HCT116 (cell line): ENCODE measurements around the gene SPG21.

ENCODE experiments used
- EZH2 ChIP-seq: fragments of 200-600 bp; sonication (generic); IDR thresholded peaks from 2 replicates; pipeline ENCODE4 v1.6.1; 2017; ENCODE audit warnings: antibody characterized with exemption, mixed run types
- POLR2A ChIP-seq: IDR thresholded peaks from 2 replicates; pipeline ENCODE4 v1.7.0; 2011; ENCODE audit warnings: borderline replicate concordance; ENCODE audit not compliant: insufficient read depth, insufficient read length; ENCODE audit errors: extremely low read depth
- POLR2AphosphoS5 ChIP-seq: IDR thresholded peaks from 2 replicates; pipeline ENCODE4 v1.6.1; 2011; ENCODE audit warnings: mild to moderate bottlenecking, low read depth, low read length, moderate library complexity
- RAD21 ChIP-seq: IDR thresholded peaks from 2 replicates; pipeline ENCODE4 v1.6.1; 2012; ENCODE audit warnings: low read depth, mild to moderate bottlenecking
- SIN3A ChIP-seq: IDR thresholded peaks from 2 replicates; pipeline ENCODE4 v1.6.1; 2012; ENCODE audit warnings: low read depth
- TF ChIP-seq, protein P1 (sequence below), 3 experiments: fragments of 200-600 bp in 1 of 3; sonication (generic) in 1 of 3; IDR thresholded peaks in 2 of 3; conservative IDR thresholded peaks in 1 of 3; 2 replicates each; pipeline ENCODE4 v1.5.1; 2012 to 2017; ENCODE audit warnings: low read depth in 2 of 3, low read length in 2 of 3, antibody characterized with exemption in 1 of 3, borderline replicate concordance in 1 of 3, control low read depth in 1 of 3, mild to moderate bottlenecking in 1 of 3, mixed read lengths in 1 of 3, mixed run types in 1 of 3, moderate library complexity in 1 of 3; ENCODE audit not compliant: insufficient read depth in 1 of 3

DNA sequence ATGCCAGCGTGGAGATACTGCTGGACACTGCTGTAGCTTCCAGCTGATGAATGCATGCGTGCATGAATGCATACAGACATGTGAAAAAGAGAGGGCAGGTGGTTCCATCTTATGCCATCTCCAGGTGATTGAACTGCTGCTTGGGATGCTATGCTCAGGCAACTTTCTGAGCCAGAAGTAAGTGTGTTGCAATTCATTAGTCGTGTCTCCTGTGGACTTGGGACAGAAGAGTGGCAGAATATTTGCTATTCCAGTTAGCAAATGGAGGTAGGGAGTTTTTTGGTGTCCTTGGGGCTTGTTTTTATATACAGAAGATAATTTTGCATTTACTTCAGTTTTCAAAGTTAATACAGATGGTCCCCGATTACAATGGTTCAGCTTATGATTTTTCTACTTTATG lies 44.8 kb downstream of the SPG21 start:
- TF ChIP-seq, protein P1, sequence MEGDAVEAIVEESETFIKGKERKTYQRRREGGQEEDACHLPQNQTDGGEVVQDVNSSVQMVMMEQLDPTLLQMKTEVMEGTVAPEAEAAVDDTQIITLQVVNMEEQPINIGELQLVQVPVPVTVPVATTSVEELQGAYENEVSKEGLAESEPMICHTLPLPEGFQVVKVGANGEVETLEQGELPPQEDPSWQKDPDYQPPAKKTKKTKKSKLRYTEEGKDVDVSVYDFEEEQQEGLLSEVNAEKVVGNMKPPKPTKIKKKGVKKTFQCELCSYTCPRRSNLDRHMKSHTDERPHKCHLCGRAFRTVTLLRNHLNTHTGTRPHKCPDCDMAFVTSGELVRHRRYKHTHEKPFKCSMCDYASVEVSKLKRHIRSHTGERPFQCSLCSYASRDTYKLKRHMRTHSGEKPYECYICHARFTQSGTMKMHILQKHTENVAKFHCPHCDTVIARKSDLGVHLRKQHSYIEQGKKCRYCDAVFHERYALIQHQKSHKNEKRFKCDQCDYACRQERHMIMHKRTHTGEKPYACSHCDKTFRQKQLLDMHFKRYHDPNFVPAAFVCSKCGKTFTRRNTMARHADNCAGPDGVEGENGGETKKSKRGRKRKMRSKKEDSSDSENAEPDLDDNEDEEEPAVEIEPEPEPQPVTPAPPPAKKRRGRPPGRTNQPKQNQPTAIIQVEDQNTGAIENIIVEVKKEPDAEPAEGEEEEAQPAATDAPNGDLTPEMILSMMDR (IDR thresholded peaks at IDR 0.05 in 2 of 3, conservative IDR thresholded peaks at IDR 0.05 in 1 of 3; ENCODE audit: borderline replicate concordance in 1 of 3, insufficient read depth in 1 of 3, low read depth in 2 of 3, low read length in 2 of 3): no peak
- TF ChIP-seq SIN3A (no peak), POLR2AphosphoS5 (no peak), POLR2A (no peak), EZH2 (no peak), RAD21 (no peak)
